Lower leg skin (tissue), 4 donors: ENCODE data around the gene ZNF486. TPM values are rescaled to one million over a fixed set of nuclear protein-coding genes. Genes with fewer than 3 reads are reported as not detected.
"Not testable (repeated sequence)": the region's sequence is repeated elsewhere in the genome, so short reads cannot be mapped to it uniquely, and the experiment has no call there.

Experiments used
- DNase-seq, 2 donors: peaks; one replicate each; pipeline ENCODE4 v3.0.0-alpha.2; 2019; ENCODE audit warnings: low spot score in 2 of 2
- H3K4me3 ChIP-seq: fragments of 200-600 bp; sonication (generic); 2 replicates; pipeline ENCODE4 v1.5.1; 2017; ENCODE audit warnings: mild to moderate bottlenecking, low read depth; ENCODE audit not compliant: poor library complexity, severe bottlenecking
- POLR2A ChIP-seq, 2 donors: fragments of 450-650 bp; IDR thresholded peaks; one replicate each; pipeline ENCODE4 v1.6.1; 2016 to 2017; ENCODE audit warnings: antibody characterized with exemption in 2 of 2, mild to moderate bottlenecking in 1 of 2, moderate library complexity in 1 of 2
- WGBS, 2 donors: methylation state at CpG; one replicate each; pipeline ENCODE4 v1.1.5; 2018; 5-methylcytosine and 5-hydroxymethylcytosine counted together
- intact Hi-C: fragments of 100-400 bp; cut with DNase I; formaldehyde crosslinking; loops from one replicate; pipeline ENCODE4 v1.15.0; 2023; ENCODE audit warnings: low total_unique reads
- total RNA-seq, 4 donors: library from RNA; depleted of rRNA; stranded (reverse); fragments of >200 nt; gene quantifications; one replicate each; pipeline ENCODE4 v1.1.0, GENCODE V29; 2016
- TF ChIP-seq, protein P1 (sequence below), 3 donors: fragments of 450-650 bp; IDR thresholded peaks; one replicate each; pipeline ENCODE4 v1.5.1; 2016; ENCODE audit warnings: antibody characterized with exemption in 3 of 3, mild to moderate bottlenecking in 3 of 3, moderate library complexity in 2 of 3

The ZNF486 gene
- total RNA-seq, 4 donors from 2014 or later, result 3.2 to 5.6 (median 4.8) TPM

DNA sequence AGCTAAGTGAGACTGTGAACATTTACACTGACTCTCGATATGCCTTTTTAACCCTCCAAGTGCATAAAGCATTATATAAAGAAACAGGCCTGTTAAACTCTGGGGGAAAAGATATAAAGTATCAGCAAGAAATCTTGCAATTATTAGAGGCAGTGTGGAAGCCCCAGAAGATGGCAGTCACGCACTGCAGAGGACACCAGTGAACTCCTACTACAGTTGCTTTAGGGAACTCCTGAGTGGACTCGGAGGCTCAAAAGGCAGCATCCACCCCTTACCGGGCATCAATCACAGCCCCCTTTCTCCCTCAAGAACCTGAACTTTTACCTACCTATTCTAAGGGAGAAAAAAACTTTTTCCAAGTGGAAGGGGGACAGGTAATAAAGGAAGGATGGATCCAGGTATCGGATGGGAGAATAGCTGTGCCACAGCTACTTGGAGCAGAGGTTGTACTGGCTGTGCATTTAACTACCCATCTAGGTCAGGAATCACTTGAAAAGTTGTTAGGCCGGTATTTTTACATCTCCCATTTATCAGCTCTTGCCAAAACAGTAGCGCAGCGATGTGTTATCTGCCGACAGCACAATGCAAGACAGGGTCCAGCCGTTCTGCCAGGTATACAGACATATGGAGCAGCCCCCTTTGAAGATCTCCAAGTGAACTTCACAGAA, 80.1 kb downstream of the ZNF486 start:
- no peak overlapping the region for H3K4me3 ChIP-seq
- intact Hi-C loops, result no loop called here
- 34 to 37% methylated on average over 10 of the region's 10 CpGs for WGBS, 2 donors
- no peak for DNase-seq
- no peak for TF ChIP-seq POLR2A (IDR thresholded peaks at IDR 0.05)
- TF ChIP-seq, protein P1, sequence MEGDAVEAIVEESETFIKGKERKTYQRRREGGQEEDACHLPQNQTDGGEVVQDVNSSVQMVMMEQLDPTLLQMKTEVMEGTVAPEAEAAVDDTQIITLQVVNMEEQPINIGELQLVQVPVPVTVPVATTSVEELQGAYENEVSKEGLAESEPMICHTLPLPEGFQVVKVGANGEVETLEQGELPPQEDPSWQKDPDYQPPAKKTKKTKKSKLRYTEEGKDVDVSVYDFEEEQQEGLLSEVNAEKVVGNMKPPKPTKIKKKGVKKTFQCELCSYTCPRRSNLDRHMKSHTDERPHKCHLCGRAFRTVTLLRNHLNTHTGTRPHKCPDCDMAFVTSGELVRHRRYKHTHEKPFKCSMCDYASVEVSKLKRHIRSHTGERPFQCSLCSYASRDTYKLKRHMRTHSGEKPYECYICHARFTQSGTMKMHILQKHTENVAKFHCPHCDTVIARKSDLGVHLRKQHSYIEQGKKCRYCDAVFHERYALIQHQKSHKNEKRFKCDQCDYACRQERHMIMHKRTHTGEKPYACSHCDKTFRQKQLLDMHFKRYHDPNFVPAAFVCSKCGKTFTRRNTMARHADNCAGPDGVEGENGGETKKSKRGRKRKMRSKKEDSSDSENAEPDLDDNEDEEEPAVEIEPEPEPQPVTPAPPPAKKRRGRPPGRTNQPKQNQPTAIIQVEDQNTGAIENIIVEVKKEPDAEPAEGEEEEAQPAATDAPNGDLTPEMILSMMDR (IDR thresholded peaks at IDR 0.05), result no peak

DNA sequence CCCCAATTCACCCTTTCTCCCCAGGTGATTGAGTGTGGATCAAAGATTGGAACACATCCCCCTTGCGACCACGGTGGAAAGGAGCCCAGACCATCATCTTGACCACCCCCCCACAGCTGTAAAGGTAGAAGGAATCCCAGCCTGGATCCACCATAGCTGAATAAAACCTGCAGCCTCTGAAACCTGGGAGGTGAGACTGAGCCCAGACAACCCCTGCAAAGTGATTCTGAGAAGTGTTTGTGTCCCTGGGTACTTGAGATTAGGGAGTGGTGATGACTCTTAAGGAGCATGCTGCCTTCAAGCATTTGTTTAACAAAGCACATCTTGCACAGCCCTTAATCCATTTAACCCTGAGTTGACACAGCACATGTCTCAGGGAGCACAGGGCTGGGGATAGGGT, 81.2 kb downstream of the ZNF486 start:
- H3K4me3 ChIP-seq, intact Hi-C loops, DNase-seq: not testable (repeated sequence)
- 58 to 71% methylated on average over 2 of the region's 2 CpGs for WGBS, 2 donors

Other genes with a start within 250 kb of the ZNF486 start
- 10 to 100 TPM in 1 of 4 donors, 1 to 10 TPM in 3; 3.1 to 18.9 (median 3.9) TPM for gene ZNF682, start 127.7 kb upstream of the ZNF486 start, total RNA-seq
- 1 to 10 TPM; 1.6 to 5.5 (median 1.8) TPM for gene ZNF90, start 89.2 kb upstream of the ZNF486 start, total RNA-seq